GM12878 (cell line): Measurements from ENCODE around the gene C14orf93. TPM values are rescaled to one million over a fixed set of nuclear protein-coding genes. Genes with fewer than 3 reads are reported as not detected.

Experiments
- ATAC-seq: fragments of 200-7000 bp; cut with Tn5 transposase; 3 replicates; pipeline ENCODE4 v1.9.1; 2020; ENCODE audit warnings: mild to moderate bottlenecking, moderate library complexity
- BruUV-seq: library from RNA; stranded (reverse); fragments of 400-500 nt; replicated peaks from 2 replicates; lab custom pipeline; 2021; lab: Mats Ljungman, UMichigan
- CTCF ChIA-PET: fragments of 300-600 bp; sonication (Branson Sonifier 250); formaldehyde crosslinking; extraction: SDS; loops from one replicate; lab custom pipeline; 2021; ENCODE audit warnings: inconsistent platforms; lab: Yijun Ruan, JAX
- POLR2A ChIA-PET: fragments of 350-600 bp; formaldehyde crosslinking; extraction: SDS; loops from one replicate; lab custom pipeline; 2021; ENCODE audit warnings: inconsistent platforms; lab: Charles Lee
- RAD21 ChIA-PET: fragments of 300-600 bp; sonication (Branson Sonifier 250); formaldehyde crosslinking; loops from one replicate; lab custom pipeline; 2023; ENCODE audit warnings: antibody characterized with exemption; ENCODE audit not compliant: unreplicated experiment; lab: Charles Lee
- SMC1A ChIA-PET: fragments of 300-600 bp; sonication (Branson Sonifier 250); formaldehyde crosslinking; loops from one replicate; lab custom pipeline; 2023; ENCODE audit not compliant: unreplicated experiment, uncharacterized antibody; lab: Charles Lee
- DNase-seq: peaks from one replicate; pipeline ENCODE4 v3.0.0-alpha.2; 2011; ENCODE audit warnings: low read depth, low spot score
- FAIRE-seq: peaks from 3 replicates; lab custom pipeline; 2011; peaks lifted over from hg19 to GRCh38; lab: Jason Lieb, UNC
- H2AFZ ChIP-seq: 2 replicates; pipeline ENCODE4 v1.6.0; 2011; ENCODE audit warnings: low read depth, low read length, control low read depth; ENCODE audit not compliant: control insufficient read depth
- H3K27ac ChIP-seq: 2 replicates; pipeline ENCODE4 v1.5.1; 2011; ENCODE audit warnings: control low read depth; ENCODE audit not compliant: control insufficient read depth, insufficient read depth
- H3K27me3 ChIP-seq, 2 experiments: replicated peaks in 1 of 2; 2 replicates each; pipeline versions ENCODE4 v1.6.0 to v1.6.1; 2011; ENCODE audit warnings: low read length in 1 of 2; ENCODE audit not compliant: control insufficient read depth in 2 of 2, insufficient read depth in 2 of 2
- H3K36me3 ChIP-seq, 2 experiments: 2 replicates each; pipeline ENCODE4 v1.5.1; 2011; ENCODE audit warnings: low read length in 1 of 2; ENCODE audit not compliant: control insufficient read depth in 2 of 2, insufficient read depth in 2 of 2
- H3K4me1 ChIP-seq: 2 replicates; pipeline ENCODE4 v1.6.1; 2011; ENCODE audit warnings: mild to moderate bottlenecking, low read length, moderate library complexity, mixed read lengths; ENCODE audit not compliant: control insufficient read depth, insufficient read depth
- H3K4me2 ChIP-seq: 2 replicates; pipeline ENCODE4 v1.6.0; 2011; ENCODE audit warnings: control low read depth; ENCODE audit not compliant: control insufficient read depth, insufficient read depth
- H3K4me3 ChIP-seq: fragments of 200-600 bp; sonication (generic); 2 replicates; pipeline ENCODE4 v1.5.1; 2016
- H3K79me2 ChIP-seq: 2 replicates; pipeline ENCODE4 v1.6.0; 2011; ENCODE audit warnings: low read length; ENCODE audit not compliant: control insufficient read depth, insufficient read depth
- H3K9ac ChIP-seq: 2 replicates; pipeline ENCODE4 v1.8.0; 2011; ENCODE audit warnings: low read length, control low read depth, mixed read lengths; ENCODE audit not compliant: control insufficient read depth, insufficient read depth
- H3K9me3 ChIP-seq: replicated peaks from 3 replicates; pipeline ENCODE4 v1.5.1; 2011; ENCODE audit warnings: mild to moderate bottlenecking, low read length; ENCODE audit not compliant: control insufficient read depth, insufficient read depth
- H4K20me1 ChIP-seq: 2 replicates; pipeline ENCODE4 v1.6.0; 2011; ENCODE audit not compliant: control insufficient read depth, insufficient read depth
- HDAC6 ChIP-seq: fragments of 200-600 bp; sonication (generic); IDR thresholded peaks from one replicate; pipeline ENCODE4 v1.8.0; 2017; ENCODE audit warnings: antibody characterized with exemption; ENCODE audit not compliant: unreplicated experiment
- WGBS: methylation state at CpG from one replicate; pipeline ENCODE4 v1.1.6; 2016; ENCODE audit warnings: low lambda C conversion rate; ENCODE audit not compliant: insufficient replicate concordance, insufficient coverage; ENCODE audit errors: missing lambda C conversion rate; 5-methylcytosine and 5-hydroxymethylcytosine counted together
- in situ Hi-C: fragments of 300-500 bp; cut with MboI; formaldehyde crosslinking; loops from 9 replicates; pipeline ENCODE4 v1.14.3; 2018; ENCODE audit warnings: mixed read lengths
- intact Hi-C: fragments of 100-400 bp; cut with micrococcal nuclease; formaldehyde crosslinking; loops from one replicate; pipeline ENCODE4 v1.14.2; 2022; ENCODE audit not compliant: unreplicated experiment
- polyA plus RNA-seq, 11 experiments: library from polyadenylated mRNA; depleted of rRNA in 4 of 11; unstranded in 6 of 11; stranded (reverse) in 5 of 11; fragments of >200 nt; fragmentation: Nextera tagmentation in 4 of 11; fragmentation: Illumina TruSeq in 1 of 11; extraction: Ambion mirVana in 4 of 11; extraction: Trizol in 1 of 11; gene quantifications; 1 replicate in 1 of 11; 2 replicates in 10 of 11; pipeline versions ENCODE4 v1.2.1 to v1.2.3, GENCODE V29; 2011 to 2016; ENCODE audit warnings: inconsistent platforms in 2 of 11, missing spikeins in 2 of 11, low read depth in 1 of 11
- total RNA-seq, 4 experiments: library from RNA; depleted of rRNA in 3 of 4; stranded (reverse); fragments of >200 nt in 3 of 4; fragmentation: Illumina TruSeq in 1 of 4; extraction: Trizol in 1 of 4; gene quantifications; 2 replicates each; pipeline versions ENCODE4 v1.2.1 to v1.2.3, GENCODE V29; 2013 to 2021
- TF ChIP-seq, protein P1 (sequence below): fragments of 450-650 bp; IDR thresholded peaks from 2 replicates; pipeline ENCODE4 v1.6.1; 2014; ENCODE audit warnings: mild to moderate bottlenecking
- TF ChIP-seq, protein P2 (sequence below): fragments of 450-650 bp; IDR thresholded peaks from 2 replicates; pipeline ENCODE4 v1.6.1; 2017; ENCODE audit warnings: mild to moderate bottlenecking, moderate library complexity
- TF ChIP-seq, protein P3 (sequence below): fragments of 450-650 bp; IDR thresholded peaks from 2 replicates; pipeline ENCODE4 v1.6.1; 2017; ENCODE audit warnings: borderline replicate concordance

Gene C14orf93
- total and polyA plus RNA-seq, 10 of the 15 experiments (the other 5 are each of a cell fraction or from before 2014, with no cell fraction given): 1.8 to 13.9 (median 10.2) TPM

DNA sequence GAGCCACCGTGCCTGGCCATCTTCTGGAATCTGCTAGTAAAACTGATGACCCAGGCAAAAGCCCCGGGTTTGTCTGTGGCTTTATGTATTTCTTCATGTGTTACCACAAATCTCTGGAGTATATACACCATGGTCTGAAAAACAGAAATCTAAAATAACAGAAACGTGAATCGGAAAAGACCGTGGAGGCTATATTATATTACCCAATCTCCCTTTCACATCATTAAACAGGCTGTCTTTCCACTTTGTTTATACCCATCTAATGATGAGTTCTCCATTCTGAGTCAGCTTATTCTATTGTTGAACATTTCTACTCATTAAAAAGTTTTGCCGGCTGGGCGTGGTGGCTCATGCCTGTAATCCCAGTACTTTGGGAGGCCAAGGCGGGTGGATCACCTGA is 18.1 kb downstream of the C14orf93 start:
- DNase-seq: no peak
- BruUV-seq: no TSS peak
- Histone ChIP-seq H3K4me3 (no peak overlapping the region), H3K4me1 (no peaks in the 10 kb centered on the region), H3K9me3 (no peaks in the 10 kb centered on the region), H3K27ac (no peak overlapping the region), H3K36me3 (no peaks in the 10 kb centered on the region; a peak in 1 of 4 replicates), H3K4me2 (no peak overlapping the region), H3K9ac (no peak overlapping the region), H4K20me1 (no peaks in the 10 kb centered on the region), H2AFZ (no peak overlapping the region), H3K27me3 (no peaks in the 10 kb centered on the region), H3K79me2 (no peaks in the 10 kb centered on the region)
- ChIA-PET POLR2A (interaction anchor here (0.8 to 1.2 kb wide), 3 partner anchors 14 to 15 kb away, joined by 3 to 5 read pairs (median 3); no protein-coding TSS in a partner anchor), CTCF (interaction anchor here (0.6 to 25.0 kb wide), 10 partner anchors 9 to 88 kb away, joined by 3 to 853 read pairs (median 4); partner anchors contain the start of gene CDH24), RAD21 (interaction anchor here (0.9 to 7.5 kb wide), 2 partner anchors 26 to 65 kb away, joined by 3 to 166 read pairs; partner anchors contain the start of gene CDH24), SMC1A (interaction anchor here (1.7 to 6.9 kb wide), 4 partner anchors 16 to 77 kb away, joined by 10 to 77 read pairs (median 62); partner anchors contain the start of gene CDH24)
- TF ChIP-seq, protein P1, sequence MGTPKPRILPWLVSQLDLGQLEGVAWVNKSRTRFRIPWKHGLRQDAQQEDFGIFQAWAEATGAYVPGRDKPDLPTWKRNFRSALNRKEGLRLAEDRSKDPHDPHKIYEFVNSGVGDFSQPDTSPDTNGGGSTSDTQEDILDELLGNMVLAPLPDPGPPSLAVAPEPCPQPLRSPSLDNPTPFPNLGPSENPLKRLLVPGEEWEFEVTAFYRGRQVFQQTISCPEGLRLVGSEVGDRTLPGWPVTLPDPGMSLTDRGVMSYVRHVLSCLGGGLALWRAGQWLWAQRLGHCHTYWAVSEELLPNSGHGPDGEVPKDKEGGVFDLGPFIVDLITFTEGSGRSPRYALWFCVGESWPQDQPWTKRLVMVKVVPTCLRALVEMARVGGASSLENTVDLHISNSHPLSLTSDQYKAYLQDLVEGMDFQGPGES: no peak
- TF ChIP-seq, protein P2, sequence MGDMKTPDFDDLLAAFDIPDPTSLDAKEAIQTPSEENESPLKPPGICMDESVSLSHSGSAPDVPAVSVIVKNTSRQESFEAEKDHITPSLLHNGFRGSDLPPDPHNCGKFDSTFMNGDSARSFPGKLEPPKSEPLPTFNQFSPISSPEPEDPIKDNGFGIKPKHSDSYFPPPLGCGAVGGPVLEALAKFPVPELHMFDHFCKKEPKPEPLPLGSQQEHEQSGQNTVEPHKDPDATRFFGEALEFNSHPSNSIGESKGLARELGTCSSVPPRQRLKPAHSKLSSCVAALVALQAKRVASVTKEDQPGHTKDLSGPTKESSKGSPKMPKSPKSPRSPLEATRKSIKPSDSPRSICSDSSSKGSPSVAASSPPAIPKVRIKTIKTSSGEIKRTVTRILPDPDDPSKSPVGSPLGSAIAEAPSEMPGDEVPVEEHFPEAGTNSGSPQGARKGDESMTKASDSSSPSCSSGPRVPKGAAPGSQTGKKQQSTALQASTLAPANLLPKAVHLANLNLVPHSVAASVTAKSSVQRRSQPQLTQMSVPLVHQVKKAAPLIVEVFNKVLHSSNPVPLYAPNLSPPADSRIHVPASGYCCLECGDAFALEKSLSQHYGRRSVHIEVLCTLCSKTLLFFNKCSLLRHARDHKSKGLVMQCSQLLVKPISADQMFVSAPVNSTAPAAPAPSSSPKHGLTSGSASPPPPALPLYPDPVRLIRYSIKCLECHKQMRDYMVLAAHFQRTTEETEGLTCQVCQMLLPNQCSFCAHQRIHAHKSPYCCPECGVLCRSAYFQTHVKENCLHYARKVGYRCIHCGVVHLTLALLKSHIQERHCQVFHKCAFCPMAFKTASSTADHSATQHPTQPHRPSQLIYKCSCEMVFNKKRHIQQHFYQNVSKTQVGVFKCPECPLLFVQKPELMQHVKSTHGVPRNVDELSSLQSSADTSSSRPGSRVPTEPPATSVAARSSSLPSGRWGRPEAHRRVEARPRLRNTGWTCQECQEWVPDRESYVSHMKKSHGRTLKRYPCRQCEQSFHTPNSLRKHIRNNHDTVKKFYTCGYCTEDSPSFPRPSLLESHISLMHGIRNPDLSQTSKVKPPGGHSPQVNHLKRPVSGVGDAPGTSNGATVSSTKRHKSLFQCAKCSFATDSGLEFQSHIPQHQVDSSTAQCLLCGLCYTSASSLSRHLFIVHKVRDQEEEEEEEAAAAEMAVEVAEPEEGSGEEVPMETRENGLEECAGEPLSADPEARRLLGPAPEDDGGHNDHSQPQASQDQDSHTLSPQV: no peak
- TF ChIP-seq HDAC6: no peak
- TF ChIP-seq, protein P3, sequence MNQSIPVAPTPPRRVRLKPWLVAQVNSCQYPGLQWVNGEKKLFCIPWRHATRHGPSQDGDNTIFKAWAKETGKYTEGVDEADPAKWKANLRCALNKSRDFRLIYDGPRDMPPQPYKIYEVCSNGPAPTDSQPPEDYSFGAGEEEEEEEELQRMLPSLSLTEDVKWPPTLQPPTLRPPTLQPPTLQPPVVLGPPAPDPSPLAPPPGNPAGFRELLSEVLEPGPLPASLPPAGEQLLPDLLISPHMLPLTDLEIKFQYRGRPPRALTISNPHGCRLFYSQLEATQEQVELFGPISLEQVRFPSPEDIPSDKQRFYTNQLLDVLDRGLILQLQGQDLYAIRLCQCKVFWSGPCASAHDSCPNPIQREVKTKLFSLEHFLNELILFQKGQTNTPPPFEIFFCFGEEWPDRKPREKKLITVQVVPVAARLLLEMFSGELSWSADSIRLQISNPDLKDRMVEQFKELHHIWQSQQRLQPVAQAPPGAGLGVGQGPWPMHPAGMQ: no peak
- ATAC-seq: no peak
- in situ Hi-C loops: loop anchor here (5.0 kb wide), 1 partner anchor 60 kb away; no protein-coding TSS in a partner anchor
- intact Hi-C loops: no loop called here
- FAIRE-seq: no peak
- WGBS: 78% methylated on average over 8 of the region's 8 CpGs
